Naive B cell (primary cell): ENCODE data around the gene TRA2B. TPM values are rescaled to one million over a fixed set of nuclear protein-coding genes. Genes with fewer than 3 reads are reported as not detected.

Experiments
- ATAC-seq, 2 donors: fragments of 150-1000 bp; cut with Tn5 transposase; 2 replicates each; pipeline ENCODE4 v1.10.0; 2021; ENCODE audit warnings: low read depth in 2 of 2, mild to moderate bottlenecking in 2 of 2, moderate library complexity in 2 of 2
- DNase-seq: peaks from one replicate; pipeline ENCODE4 v3.0.0; 2022
- H3K27ac Mint-ChIP-seq, 6 donors: one replicate each; pipeline ENCODE4 v1.8.0; 2020 to 2022; ENCODE audit warnings: mild to moderate bottlenecking in 6 of 6, mixed read lengths in 6 of 6, moderate library complexity in 5 of 6, inconsistent platforms in 2 of 6
- H3K27me3 Mint-ChIP-seq, 3 donors: one replicate each; pipeline ENCODE4 v1.8.0; 2021 to 2022; ENCODE audit warnings: mixed read lengths in 3 of 3, mild to moderate bottlenecking in 1 of 3
- H3K36me3 Mint-ChIP-seq, 2 donors: one replicate each; pipeline ENCODE4 v1.8.0; 2020 to 2022; ENCODE audit warnings: mixed read lengths in 2 of 2, inconsistent platforms in 1 of 2, mild to moderate bottlenecking in 1 of 2
- H3K4me1 Mint-ChIP-seq, 3 donors: one replicate each; pipeline ENCODE4 v1.8.0; 2020 to 2022; ENCODE audit warnings: mixed read lengths in 3 of 3, inconsistent platforms in 1 of 3, mild to moderate bottlenecking in 1 of 3, moderate library complexity in 1 of 3
- H3K4me3 Mint-ChIP-seq, 8 donors: one replicate each; pipeline ENCODE4 v1.8.0; 2020 to 2022; ENCODE audit warnings: mild to moderate bottlenecking in 8 of 8, mixed read lengths in 8 of 8, moderate library complexity in 8 of 8, inconsistent platforms in 2 of 8
- H3K9me3 Mint-ChIP-seq, 7 donors: one replicate each; pipeline ENCODE4 v1.8.0; 2020 to 2022; ENCODE audit warnings: mixed read lengths in 7 of 7, mild to moderate bottlenecking in 5 of 7, inconsistent platforms in 2 of 7, moderate library complexity in 1 of 7
- polyA plus RNA-seq, 6 donors: library from polyadenylated mRNA; unstranded; fragments of 300-500 nt; fragmentation: Illumina TruSeq; gene quantifications; one replicate each; pipeline ENCODE4 v1.2.3, GENCODE V29; 2021; ENCODE audit warnings: low read depth in 6 of 6

The TRA2B gene
- polyA plus RNA-seq, 6 donors from 2014 or later = 190 to 378 (median 318) TPM

- ATAC-seq (no peak), DNase-seq (no peak)
- peaks cover 4 to 25% (median 9%) of the 10 kb centered on the region in 7 donors for H3K9me3 Mint-ChIP-seq
- no peak overlapping the region for H3K4me3 Mint-ChIP-seq
- H3K4me1 Mint-ChIP-seq = no peaks in the 10 kb centered on the region
- H3K27ac Mint-ChIP-seq = peak overlapping the region in 2 of 6 donors; percentile 12 to 24
- H3K36me3 Mint-ChIP-seq = peaks cover 9 to 15% of the 10 kb centered on the region in 2 donors
- H3K27me3 Mint-ChIP-seq = peaks cover 0 to 6% (median 4%) of the 10 kb centered on the region in 3 donors
Measured at GRCh38 chr3:185966655-185967054, 28.8 kb upstream of the TRA2B start.

DNA sequence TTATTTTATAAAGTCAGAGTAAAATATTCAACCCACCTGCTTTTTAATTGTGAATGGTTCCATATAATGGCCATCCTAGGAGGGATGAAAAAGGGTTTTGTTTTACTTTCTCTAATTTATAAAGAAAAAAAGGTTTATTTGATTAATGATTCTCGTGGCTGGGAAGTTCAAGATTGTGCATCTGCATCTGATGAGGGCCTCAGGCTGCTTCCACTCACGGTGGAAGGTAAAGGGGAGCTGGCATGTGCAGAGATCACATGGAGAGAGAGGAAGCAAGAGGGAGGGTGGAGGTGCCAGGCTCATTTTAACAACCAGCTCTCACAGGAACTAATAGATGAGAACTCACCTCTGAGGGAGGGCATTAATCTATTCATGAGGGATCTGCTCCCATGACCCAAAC is 27.7 kb upstream of the TRA2B start:
- peaks cover 0 to 6% (median 4%) of the 10 kb centered on the region in 3 donors for H3K27me3 Mint-ChIP-seq
- no peaks in the 10 kb centered on the region for H3K4me1 Mint-ChIP-seq
- H3K4me3 Mint-ChIP-seq = peak overlapping the region in 1 of 8 donors; percentile 23
- DNase-seq (no peak), ATAC-seq (no peak)
- no peak overlapping the region for H3K27ac Mint-ChIP-seq
- peaks cover 4 to 25% (median 9%) of the 10 kb centered on the region in 7 donors for H3K9me3 Mint-ChIP-seq
- peaks cover 9 to 15% of the 10 kb centered on the region in 2 donors for H3K36me3 Mint-ChIP-seq

DNA sequence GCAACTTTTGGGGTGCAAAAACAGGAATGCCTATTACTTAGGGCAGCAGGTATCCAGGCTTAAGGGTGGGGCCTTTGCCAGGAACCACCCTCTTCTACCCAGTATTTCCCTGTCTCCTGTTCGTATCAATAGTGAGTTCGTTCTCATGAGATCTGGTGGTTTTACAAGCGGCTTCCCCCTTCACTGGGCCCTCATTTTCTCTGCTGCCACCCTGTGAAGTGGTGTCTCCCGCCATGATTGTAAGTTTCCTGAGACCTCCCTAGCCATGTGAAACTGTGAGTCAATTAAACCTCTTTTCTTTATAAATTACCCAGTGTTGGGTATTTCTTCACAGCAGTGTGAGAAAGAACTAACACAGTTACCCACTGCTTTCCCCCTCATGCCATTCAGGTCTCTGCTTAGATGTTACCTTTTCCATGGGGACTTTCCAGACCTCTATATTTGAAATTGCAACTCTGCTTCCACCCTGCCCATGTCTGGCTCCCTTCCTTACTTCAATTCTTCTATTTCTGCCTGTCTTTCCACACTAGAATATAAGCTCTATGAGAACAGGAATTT is 23.9 kb upstream of the TRA2B start:
- ATAC-seq = no peak
- peaks cover 15 to 19% (median 19%) of the 10 kb centered on the region in 3 donors for H3K27me3 Mint-ChIP-seq
- H3K9me3 Mint-ChIP-seq = peaks cover 4 to 30% (median 10%) of the 10 kb centered on the region in 7 donors
- H3K4me3 Mint-ChIP-seq = no peak overlapping the region
- peaks cover 9 to 22% of the 10 kb centered on the region in 2 donors for H3K36me3 Mint-ChIP-seq
- DNase-seq = no peak
- H3K4me1 Mint-ChIP-seq = no peaks in the 10 kb centered on the region
- no peak overlapping the region for H3K27ac Mint-ChIP-seq

- Mint-ChIP-seq H3K4me3 (no peak overlapping the region), H3K27me3 (peaks cover 15 to 26% (median 16%) of the 10 kb centered on the region in 3 donors), H3K36me3 (peaks cover 4 to 14% of the 10 kb centered on the region in 2 donors), H3K9me3 (peaks cover 4 to 19% (median 5%) of the 10 kb centered on the region in 7 donors), H3K4me1 (no peaks in the 10 kb centered on the region), H3K27ac (no peak overlapping the region)
- ATAC-seq (no peak), DNase-seq (no peak)
Measured at GRCh38 chr3:185960522-185961288, 22.9 kb upstream of the TRA2B start.

- DNase-seq (no peak), ATAC-seq (no peak)
- H3K27me3 Mint-ChIP-seq = peaks cover 14 to 34% (median 16%) of the 10 kb centered on the region in 3 donors
- H3K4me1 Mint-ChIP-seq = no peaks in the 10 kb centered on the region
- peaks cover 0 to 8% of the 10 kb centered on the region in 2 donors for H3K36me3 Mint-ChIP-seq
- no peak overlapping the region for H3K27ac Mint-ChIP-seq
- H3K9me3 Mint-ChIP-seq = peaks cover 0 to 11% (median 1%) of the 10 kb centered on the region in 7 donors
- H3K4me3 Mint-ChIP-seq = no peak overlapping the region
Measured at GRCh38 chr3:185959609-185960521, 22.1 kb upstream of the TRA2B start.

GRCh38 chr3:185958626-185959025 is 20.8 kb upstream of the TRA2B start:
- H3K27ac Mint-ChIP-seq = peak overlapping the region in 1 of 6 donors; percentile 18

GRCh38 chr3:185956244-185956643 is 18.4 kb upstream of the TRA2B start:
- peaks cover 11 to 53% (median 39%) of the 10 kb centered on the region in 3 donors for H3K27me3 Mint-ChIP-seq
- H3K27ac Mint-ChIP-seq = no peak overlapping the region
- no peak for DNase-seq
- H3K4me1 Mint-ChIP-seq = no peaks in the 10 kb centered on the region
- H3K9me3 Mint-ChIP-seq = peaks cover 0 to 6% (median 0%) of the 10 kb centered on the region in 7 donors
- no peak overlapping the region for H3K4me3 Mint-ChIP-seq
- no peak for ATAC-seq
- H3K36me3 Mint-ChIP-seq = peaks cover 4 to 8% of the 10 kb centered on the region in 2 donors

More at GRCh38 chr3:185958626-185959025, 20.8 kb upstream of the TRA2B start:
- ATAC-seq (no peak), DNase-seq (no peak)
- H3K27me3 Mint-ChIP-seq = peaks cover 11 to 35% (median 17%) of the 10 kb centered on the region in 3 donors
- H3K4me3 Mint-ChIP-seq = no peak overlapping the region
- no peaks in the 10 kb centered on the region for H3K4me1 Mint-ChIP-seq
- peaks cover 0 to 8% of the 10 kb centered on the region in 2 donors for H3K36me3 Mint-ChIP-seq
- peaks cover 0 to 6% (median 0%) of the 10 kb centered on the region in 7 donors for H3K9me3 Mint-ChIP-seq

DNA sequence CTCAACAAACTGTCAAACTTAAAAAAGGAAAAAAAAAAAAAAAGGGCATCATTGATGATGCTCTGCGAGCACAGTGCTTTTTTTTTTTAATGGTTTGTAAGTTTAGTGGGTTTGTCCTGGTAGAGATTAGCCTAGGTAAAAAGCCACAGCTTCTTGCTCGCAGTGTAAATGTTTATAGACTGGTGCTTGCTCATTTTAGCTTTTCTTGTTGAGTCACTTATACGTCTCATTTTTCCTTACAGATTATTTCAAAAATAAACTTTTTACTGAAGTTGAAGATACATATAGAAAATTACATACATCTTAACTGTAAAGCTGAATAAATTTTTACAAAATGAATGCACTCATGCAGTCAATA is 16.5 kb upstream of the TRA2B start:
- H3K9me3 Mint-ChIP-seq = peaks cover 0 to 6% (median 0%) of the 10 kb centered on the region in 7 donors
- H3K4me3 Mint-ChIP-seq = no peak overlapping the region
- ATAC-seq (no peak), DNase-seq (no peak)
- H3K36me3 Mint-ChIP-seq = peaks cover 4 to 8% of the 10 kb centered on the region in 2 donors
- H3K27ac Mint-ChIP-seq = no peak overlapping the region
- H3K27me3 Mint-ChIP-seq = peaks cover 16 to 53% (median 49%) of the 10 kb centered on the region in 3 donors
- H3K4me1 Mint-ChIP-seq = no peaks in the 10 kb centered on the region

GRCh38 chr3:185950728-185951127 is 12.9 kb upstream of the TRA2B start:
- no peak for DNase-seq
- Mint-ChIP-seq H3K27me3 (peaks cover 5 to 44% (median 33%) of the 10 kb centered on the region in 3 donors), H3K9me3 (peaks cover 0 to 3% (median 0%) of the 10 kb centered on the region in 7 donors), H3K4me1 (no peaks in the 10 kb centered on the region), H3K4me3 (no peak overlapping the region), H3K27ac (no peak overlapping the region), H3K36me3 (peaks cover 0 to 4% of the 10 kb centered on the region in 2 donors)
- ATAC-seq = no peak

- H3K27ac Mint-ChIP-seq = no peak overlapping the region
- ATAC-seq = no peak
- H3K36me3 Mint-ChIP-seq = peaks cover 0 to 4% of the 10 kb centered on the region in 2 donors
- H3K9me3 Mint-ChIP-seq = peaks cover 0 to 3% (median 0%) of the 10 kb centered on the region in 7 donors
- DNase-seq = no peak
- H3K4me3 Mint-ChIP-seq = no peak overlapping the region
- H3K27me3 Mint-ChIP-seq = peaks cover 5 to 34% (median 33%) of the 10 kb centered on the region in 3 donors
- no peaks in the 10 kb centered on the region for H3K4me1 Mint-ChIP-seq
Measured at GRCh38 chr3:185949515-185949914, 11.7 kb upstream of the TRA2B start.

DNA sequence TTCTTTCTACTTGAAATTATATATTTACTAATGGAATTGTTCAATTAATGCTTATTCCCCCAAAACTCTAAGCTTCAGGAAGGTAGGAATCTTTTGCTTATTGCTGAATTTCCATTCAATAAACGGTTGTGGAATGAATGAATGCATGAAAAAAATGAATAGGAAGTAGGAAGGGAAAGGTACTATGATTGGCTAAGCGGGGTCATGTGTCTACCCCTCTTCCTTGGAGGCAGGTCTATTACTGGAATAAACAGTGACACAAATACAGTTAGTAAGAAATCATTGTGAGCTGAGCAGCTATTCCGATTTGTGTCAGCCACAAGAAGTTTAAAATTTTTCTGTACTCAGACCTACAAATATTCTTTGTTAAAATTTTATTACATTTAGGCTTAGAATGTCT is 10.5 kb upstream of the TRA2B start:
- H3K4me3 Mint-ChIP-seq = no peak overlapping the region
- peaks cover 0 to 4% of the 10 kb centered on the region in 2 donors for H3K36me3 Mint-ChIP-seq
- no peak for ATAC-seq
- no peak overlapping the region for H3K27ac Mint-ChIP-seq
- DNase-seq = no peak
- H3K4me1 Mint-ChIP-seq = peaks cover 4 to 8% (median 7%) of the 10 kb centered on the region in 3 donors
- H3K9me3 Mint-ChIP-seq = peaks cover 0 to 3% (median 0%) of the 10 kb centered on the region in 7 donors
- H3K27me3 Mint-ChIP-seq = peaks cover 5 to 31% (median 28%) of the 10 kb centered on the region in 3 donors

- peak overlapping the region in 3 of 8 donors; percentile 50 to 68 (median 62) for H3K4me3 Mint-ChIP-seq
- peaks cover 4 to 16% (median 14%) of the 10 kb centered on the region in 3 donors for H3K4me1 Mint-ChIP-seq
- peaks cover 0 to 2% (median 0%) of the 10 kb centered on the region in 7 donors for H3K9me3 Mint-ChIP-seq
- H3K27ac Mint-ChIP-seq = peak overlapping the region in 3 of 6 donors; percentile 51 to 70 (median 59)
- no peaks in the 10 kb centered on the region for H3K36me3 Mint-ChIP-seq
- peaks cover 0 to 17% (median 0%) of the 10 kb centered on the region in 3 donors for H3K27me3 Mint-ChIP-seq
- ATAC-seq (peak; percentile 7 to 10), DNase-seq (no peak)
Measured at GRCh38 chr3:185943760-185944106, 5.9 kb upstream of the TRA2B start.
